SK-N-MC (cell line): ENCODE results near the gene HOXA9.

Experiments
- DNase-seq: peaks from one replicate; pipeline ENCODE4 v3.0.0-alpha.2; 2011; ENCODE audit warnings: low read depth, low spot score
- H3K27ac ChIP-seq: fragments of 200-600 bp; sonication (generic); 2 replicates; pipeline ENCODE4 v1.5.1; 2016; ENCODE audit warnings: mixed run types
- H3K36me3 ChIP-seq: fragments of 200-600 bp; sonication (generic); 2 replicates; pipeline ENCODE4 v1.6.1; 2017; ENCODE audit warnings: antibody characterized with exemption, low read length, mixed read lengths; ENCODE audit not compliant: insufficient read depth
- H3K4me3 ChIP-seq: fragments of 200-600 bp; sonication (generic); 2 replicates; pipeline ENCODE4 v1.5.1; 2016
- H3K9ac ChIP-seq: fragments of 200-600 bp; sonication (generic); 2 replicates; pipeline ENCODE4 v1.8.0; 2017; ENCODE audit warnings: mixed run types, mixed read lengths; ENCODE audit not compliant: insufficient read length
- H3K9me3 ChIP-seq: fragments of 200-600 bp; sonication (generic); 2 replicates; pipeline ENCODE4 v1.6.1; 2017; ENCODE audit warnings: low read depth, mild to moderate bottlenecking, antibody characterized with exemption, low read length, moderate library complexity, mixed read lengths
- EZH2 ChIP-seq: fragments of 200-600 bp; sonication (generic); IDR thresholded peaks from one replicate; pipeline ENCODE4 v1.6.1; 2017; ENCODE audit warnings: antibody characterized with exemption
- FOXP2 ChIP-seq: optimal IDR thresholded peaks from 2 replicates; pipeline ENCODE3; 2011; ENCODE audit warnings: mild to moderate bottlenecking, moderate library complexity; ENCODE audit not compliant: insufficient read depth; ENCODE audit errors: extremely low read length, control extremely low read depth
- POLR2AphosphoS5 ChIP-seq: IDR thresholded peaks from 2 replicates; pipeline ENCODE4 v1.6.1; 2012; ENCODE audit warnings: mild to moderate bottlenecking, low read depth, low read length, borderline replicate concordance

HOXA9 gene

GRCh38 chr7:27145165-27145913 lies 20.0 kb downstream of the HOXA9 start:
- Histone ChIP-seq H3K27ac (no peak overlapping the region), H3K9me3 (no peaks in the 10 kb centered on the region), H3K36me3 (no peaks in the 10 kb centered on the region), H3K4me3 (no peak overlapping the region), H3K9ac (no peak overlapping the region)
- DNase-seq: no peak
- TF ChIP-seq FOXP2 (no peak), EZH2 (no peak), POLR2AphosphoS5 (no peak)

GRCh38 chr7:27144781-27145164 lies 20.6 kb downstream of the HOXA9 start:
- TF ChIP-seq FOXP2 (no peak), POLR2AphosphoS5 (no peak), EZH2 (no peak)
- DNase-seq: no peak
- no peak overlapping the region for H3K9ac ChIP-seq
- H3K9me3 ChIP-seq: no peaks in the 10 kb centered on the region
- no peak overlapping the region for H3K27ac ChIP-seq
- H3K4me3 ChIP-seq: no peak overlapping the region
- H3K36me3 ChIP-seq: no peaks in the 10 kb centered on the region

- DNase-seq: no peak
- H3K36me3 ChIP-seq: no peaks in the 10 kb centered on the region
- TF ChIP-seq EZH2 (no peak), POLR2AphosphoS5 (no peak), FOXP2 (no peak)
These were observed 21.2 kb downstream of the HOXA9 start for GRCh38 chr7:27143950-27144780.

GRCh38 chr7:27143023-27143949 lies 22.1 kb downstream of the HOXA9 start, which contains the start of gene HOXA5:
HOXA5 (minus strand) TSS chr7:27143681; CDS start chr7:27143607, 74 bp downstream.
- DNase-seq: no peak
- H3K27ac ChIP-seq: no peak within 1 kb of the TSS
- no peaks in the 10 kb centered on the region for H3K9me3 ChIP-seq
- H3K9ac ChIP-seq: no peak within 1 kb of the TSS
- no peaks in the 10 kb centered on the region for H3K36me3 ChIP-seq
- no peak for TF ChIP-seq FOXP2
- peak; percentile 86 for TF ChIP-seq EZH2
- H3K4me3 ChIP-seq: peak within 1 kb of the TSS; percentile 76

More at GRCh38 chr7:27143950-27144780, 21.2 kb downstream of the HOXA9 start:
- no peaks in the 10 kb centered on the region for H3K9me3 ChIP-seq
- H3K4me3 ChIP-seq: peak overlapping the region; percentile 76
- no peak overlapping the region for H3K9ac ChIP-seq
- H3K27ac ChIP-seq: no peak overlapping the region

GRCh38 chr7:27142580-27143022 lies 22.7 kb downstream of the HOXA9 start:
- Histone ChIP-seq H3K4me3 (peak overlapping the region; percentile 76; the same call in 1 of the 2 replicates), H3K9ac (no peak overlapping the region), H3K36me3 (no peaks in the 10 kb centered on the region), H3K27ac (no peak overlapping the region), H3K9me3 (no peaks in the 10 kb centered on the region)
- DNase-seq: no peak
- TF ChIP-seq EZH2: no peak
- no peak for TF ChIP-seq FOXP2
- no peak for TF ChIP-seq POLR2AphosphoS5

DNA sequence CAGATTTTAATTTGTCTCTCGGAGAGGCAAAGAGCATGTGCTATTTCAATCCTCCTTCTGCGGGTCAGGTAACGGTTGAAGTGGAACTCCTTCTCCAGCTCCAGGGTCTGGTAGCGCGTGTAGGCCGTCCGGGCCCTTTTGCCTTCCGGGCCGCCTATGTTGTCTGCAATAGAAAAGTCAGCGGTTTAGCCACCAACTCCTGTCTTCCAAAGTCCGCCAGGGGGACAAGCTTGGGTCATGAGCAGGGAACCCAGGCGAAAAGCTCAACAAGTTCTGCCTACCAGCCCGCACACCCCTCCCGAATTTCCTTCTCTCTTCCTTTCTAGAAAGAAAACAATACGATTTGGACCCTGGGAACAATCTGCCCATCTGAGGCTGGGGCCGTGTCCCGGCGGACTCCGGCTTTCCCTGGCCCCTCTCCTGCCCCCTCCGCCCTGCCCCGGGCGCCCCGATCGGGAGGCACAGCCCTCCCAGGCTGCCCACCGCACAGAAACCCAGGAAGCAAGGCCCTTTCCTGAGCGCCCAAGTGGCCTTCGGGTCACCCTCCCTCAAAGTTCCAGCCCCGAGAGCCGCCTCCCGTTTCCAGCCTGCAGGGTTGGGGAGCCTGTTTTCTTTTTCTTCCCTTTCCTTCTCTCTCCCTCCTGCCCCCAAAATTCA lies 23.3 kb downstream of the HOXA9 start:
- no peak for DNase-seq
- H3K4me3 ChIP-seq: no peak overlapping the region
- no peak overlapping the region for H3K27ac ChIP-seq
- no peaks in the 10 kb centered on the region for H3K36me3 ChIP-seq
- no peak for TF ChIP-seq POLR2AphosphoS5
- no peak overlapping the region for H3K9ac ChIP-seq
- no peaks in the 10 kb centered on the region for H3K9me3 ChIP-seq

- Histone ChIP-seq H3K9me3 (no peaks in the 10 kb centered on the region), H3K9ac (no peak overlapping the region), H3K27ac (no peak overlapping the region), H3K4me3 (no peak overlapping the region), H3K36me3 (no peaks in the 10 kb centered on the region)
- DNase-seq: no peak
- no peak for TF ChIP-seq POLR2AphosphoS5
- no peak for TF ChIP-seq FOXP2
- no peak for TF ChIP-seq EZH2
These were observed 24.0 kb downstream of the HOXA9 start for GRCh38 chr7:27141137-27141922.
